LNCaP clone FGC (cell line): ENCODE measurements around the gene FBLN2.

Source experiments
- DNase-seq: peaks from one replicate; pipeline ENCODE4 v3.0.0-alpha.2; 2011; ENCODE audit warnings: low read depth
- H3K4me3 ChIP-seq: 2 replicates; pipeline ENCODE4 v1.5.1; 2011; ENCODE audit warnings: mild to moderate bottlenecking, low read depth, low read length, control low read depth
- CTCF ChIP-seq: IDR thresholded peaks from 2 replicates; pipeline ENCODE4 v1.5.1; 2012; ENCODE audit warnings: mild to moderate bottlenecking; ENCODE audit not compliant: control insufficient read depth, insufficient read depth; ENCODE audit errors: extremely low read depth

FBLN2 gene

GRCh38 chr3:13504161-13504831, 44.6 kb upstream of the FBLN2 start:
- H3K4me3 ChIP-seq, result no peak overlapping the region
- DNase-seq, result no peak
- no peak for TF ChIP-seq CTCF

- H3K4me3 ChIP-seq, result no peak overlapping the region
- no peak for TF ChIP-seq CTCF
- no peak for DNase-seq
Measured at GRCh38 chr3:13505147-13506130, 43.5 kb upstream of the FBLN2 start.

- no peak for TF ChIP-seq CTCF
- H3K4me3 ChIP-seq, result no peak overlapping the region
- DNase-seq, result no peak
Measured at GRCh38 chr3:13506239-13506638, 42.7 kb upstream of the FBLN2 start.

GRCh38 chr3:13506680-13507079, 42.2 kb upstream of the FBLN2 start:
- TF ChIP-seq CTCF, result no peak
- H3K4me3 ChIP-seq, result no peak overlapping the region
- DNase-seq, result no peak

GRCh38 chr3:13507247-13507569, 41.7 kb upstream of the FBLN2 start:
- no peak for DNase-seq
- TF ChIP-seq CTCF, result no peak

GRCh38 chr3:13507570-13508339, 41.2 kb upstream of the FBLN2 start:
- DNase-seq, result no peak
- TF ChIP-seq CTCF, result no peak

More at GRCh38 chr3:13507247-13507569, 41.7 kb upstream of the FBLN2 start:
- no peak overlapping the region for H3K4me3 ChIP-seq

More at GRCh38 chr3:13507570-13508339, 41.2 kb upstream of the FBLN2 start:
- no peak overlapping the region for H3K4me3 ChIP-seq
